DOHH2 (cell line): ENCODE results near the gene ATAD3C.
"Not testable (repeated sequence)": the region's sequence is repeated elsewhere in the genome, so short reads cannot be mapped to it uniquely, and the experiment has no call there.

Experiments
- H3F3A ChIP-seq: fragments of 200-600 bp; sonication (generic), shearing (Covaris generic); 2 replicates; pipeline ENCODE4 v1.6.0; 2016; ENCODE audit warnings: antibody characterized with exemption, mild to moderate bottlenecking; ENCODE audit not compliant: control insufficient read depth, insufficient read depth
- H3K27ac ChIP-seq: fragments of 200-600 bp; sonication (generic); 2 replicates; pipeline ENCODE4 v1.5.1; 2014; ENCODE audit warnings: low read depth, mild to moderate bottlenecking, low read length, moderate library complexity
- H3K27me3 ChIP-seq: fragments of 200-600 bp; sonication (generic); 2 replicates; pipeline ENCODE4 v1.6.1; 2014; ENCODE audit warnings: mild to moderate bottlenecking, low read length, mixed read lengths; ENCODE audit not compliant: control insufficient read depth
- H3K36me3 ChIP-seq: fragments of 200-600 bp; sonication (generic); 2 replicates; pipeline ENCODE4 v1.6.1; 2014; ENCODE audit warnings: mild to moderate bottlenecking, low read length, moderate library complexity, mixed read lengths; ENCODE audit not compliant: control insufficient read depth
- H3K4me1 ChIP-seq: fragments of 200-600 bp; sonication (generic); 2 replicates; pipeline ENCODE4 v1.6.1; 2014; ENCODE audit warnings: mild to moderate bottlenecking, low read length, mixed read lengths; ENCODE audit not compliant: control insufficient read depth
- H3K4me2 ChIP-seq: fragments of 200-600 bp; sonication (generic); 2 replicates; pipeline ENCODE4 v1.6.0; 2014; ENCODE audit warnings: mild to moderate bottlenecking, low read length, moderate library complexity
- H3K4me3 ChIP-seq: fragments of 200-600 bp; sonication (generic); 2 replicates; pipeline ENCODE4 v1.5.1; 2014; ENCODE audit warnings: mild to moderate bottlenecking, low read length, mixed read lengths
- H3K79me2 ChIP-seq: fragments of 200-600 bp; sonication (generic); 2 replicates; pipeline ENCODE4 v1.6.1; 2014; ENCODE audit warnings: mild to moderate bottlenecking, low read length, mixed read lengths; ENCODE audit not compliant: control insufficient read depth
- H3K9me2 ChIP-seq: fragments of 200-600 bp; sonication (generic); replicated peaks from 2 replicates; pipeline ENCODE4 v1.6.1; 2014; ENCODE audit warnings: mild to moderate bottlenecking, low read length, mixed read lengths; ENCODE audit not compliant: control insufficient read depth
- H3K9me3 ChIP-seq: fragments of 200-600 bp; sonication (generic); 2 replicates; pipeline ENCODE4 v1.6.1; 2014; ENCODE audit warnings: antibody characterized with exemption, low read length, mixed read lengths; ENCODE audit not compliant: control insufficient read depth, insufficient read depth
- H4K20me1 ChIP-seq: fragments of 200-600 bp; sonication (generic); 2 replicates; pipeline ENCODE4 v1.6.0; 2014; ENCODE audit warnings: low read depth, mild to moderate bottlenecking, antibody characterized with exemption, low read length, moderate library complexity; ENCODE audit not compliant: control insufficient read depth, insufficient read depth
- CTCF ChIP-seq: fragments of 200-600 bp; sonication (generic); IDR thresholded peaks from one replicate; pipeline ENCODE4 v1.5.1; 2014; ENCODE audit warnings: antibody characterized with exemption, mild to moderate bottlenecking, low read depth, low read length; ENCODE audit not compliant: poor library complexity, severe bottlenecking
- EZH2phosphoT487 ChIP-seq: fragments of 200-600 bp; sonication (generic); IDR thresholded peaks from 2 replicates; pipeline ENCODE4 v1.6.1; 2017; ENCODE audit warnings: borderline replicate concordance, mild to moderate bottlenecking, antibody characterized with exemption, low read length, moderate library complexity, mixed read lengths

The ATAD3C gene

GRCh38 chr1:1517973-1518620 lies 68.6 kb downstream of the ATAD3C start:
- Histone ChIP-seq H3K4me3 (no peak overlapping the region), H3K4me2 (no peak overlapping the region), H3K27me3 (no peaks in the 10 kb centered on the region), H4K20me1 (no peaks in the 10 kb centered on the region), H3K4me1 (no peaks in the 10 kb centered on the region), H3K36me3 (peaks cover 45% of the 10 kb centered on the region), H3K9me2 (no peaks in the 10 kb centered on the region), H3F3A (no peaks in the 10 kb centered on the region), H3K9me3 (no peaks in the 10 kb centered on the region), H3K27ac (no peak overlapping the region), H3K79me2 (peaks cover 32% of the 10 kb centered on the region)
- TF ChIP-seq CTCF: no peak
- TF ChIP-seq EZH2phosphoT487: no peak

DNA sequence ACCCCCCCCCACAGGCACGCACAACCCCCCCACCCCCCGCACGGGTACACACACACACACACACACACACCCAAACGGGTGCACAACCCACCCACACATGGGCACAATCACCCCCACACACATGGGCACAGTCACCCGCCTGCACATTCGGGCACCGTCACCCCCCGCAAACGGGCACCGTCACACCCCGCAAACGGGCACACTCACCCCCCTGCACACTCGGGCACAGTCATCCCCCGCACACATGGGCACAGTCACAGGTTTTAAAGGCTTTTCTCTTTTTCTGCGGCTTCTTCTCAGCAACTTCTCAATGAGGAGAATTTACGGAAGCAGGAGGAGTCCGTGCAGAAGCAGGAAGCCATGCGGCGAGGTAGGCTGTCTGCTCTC lies 69.1 kb downstream of the ATAD3C start:
- Histone ChIP-seq H3K36me3 (peaks cover 50% of the 10 kb centered on the region), H3K79me2 (peaks cover 27% of the 10 kb centered on the region)
- not testable (repeated sequence) for H4K20me1 ChIP-seq, H3K4me3 ChIP-seq, H3K9me2 ChIP-seq, H3K27ac ChIP-seq, H3K9me3 ChIP-seq, H3K27me3 ChIP-seq, H3F3A ChIP-seq, H3K4me1 ChIP-seq, H3K4me2 ChIP-seq
